OCI-LY7 (cell line): ENCODE data around the gene TMEM212. TPM values are rescaled to one million over a fixed set of nuclear protein-coding genes. Genes with fewer than 3 reads are reported as not detected.

Experiments used
- total RNA-seq, 2 experiments: library from RNA; depleted of rRNA in 1 of 2; stranded (reverse); fragments of >200 nt in 1 of 2; shearing (Covaris generic) in 1 of 2; gene quantifications; 2 replicates each; pipeline ENCODE4 v1.2.3, GENCODE V29; 2014 to 2022

The TMEM212 gene
- total RNA-seq, 2 experiments from 2014 or later, result not detected

Other genes starting within 250 kb of the TMEM212 start
- gene PLD1, start 32.9 kb upstream of the TMEM212 start, total RNA-seq (2014; rRNA removed; shearing (Covaris generic)), result not detected in 2 replicates
- not detected in 2 replicates for gene PLD1, start 32.9 kb upstream of the TMEM212 start, total RNA-seq (2022)
- gene FNDC3B, start 196.2 kb downstream of the TMEM212 start, total RNA-seq (2014; rRNA removed; shearing (Covaris generic)), result 17.3 and 23.3 TPM in 2 replicates
- 28.5 and 43.3 TPM in 2 replicates for gene FNDC3B, start 196.2 kb downstream of the TMEM212 start, total RNA-seq (2022)